Measurements from ENCODE around the gene SRGAP2B.
"Not testable (repeated sequence)": the region's sequence is repeated elsewhere in the genome, so short reads cannot be mapped to it uniquely, and the experiment has no call there.

Gene SRGAP2B

GRCh38 chr1:145082483-145083255 lies 12.5 kb downstream of the SRGAP2B start:
- not testable (repeated sequence) for DNase-seq (ENCODE audit: low spot score)

GRCh38 chr1:145080193-145080592 lies 14.9 kb downstream of the SRGAP2B start:
- not testable (repeated sequence) for DNase-seq (ENCODE audit: low spot score)

- DNase-seq (ENCODE audit: low spot score) = not testable (repeated sequence)
Measured at GRCh38 chr1:145079737-145080136, 15.4 kb downstream of the SRGAP2B start.

GRCh38 chr1:145078787-145079370 lies 16.2 kb downstream of the SRGAP2B start:
- not testable (repeated sequence) for DNase-seq (ENCODE audit: low spot score)

GRCh38 chr1:145077872-145078786 lies 17.0 kb downstream of the SRGAP2B start:
- not testable (repeated sequence) for DNase-seq (ENCODE audit: low spot score)

GRCh38 chr1:145076877-145077276 lies 18.3 kb downstream of the SRGAP2B start:
- DNase-seq (ENCODE audit: low spot score) = not testable (repeated sequence)

GRCh38 chr1:145074021-145074559 lies 21.0 kb downstream of the SRGAP2B start:
- DNase-seq (ENCODE audit: low spot score) = not testable (repeated sequence)

- DNase-seq (ENCODE audit: low spot score) = not testable (repeated sequence)
Measured at GRCh38 chr1:145071569-145071968, 23.6 kb downstream of the SRGAP2B start.

GRCh38 chr1:145066486-145066885 lies 28.6 kb downstream of the SRGAP2B start:
- not testable (repeated sequence) for DNase-seq (ENCODE audit: low spot score)

GRCh38 chr1:145065194-145065826 lies 29.8 kb downstream of the SRGAP2B start:
- not testable (repeated sequence) for DNase-seq (ENCODE audit: low spot score)

- not testable (repeated sequence) for DNase-seq (ENCODE audit: low spot score)
Measured at GRCh38 chr1:145063941-145064648, 31.0 kb downstream of the SRGAP2B start.

- DNase-seq (ENCODE audit: low spot score) = not testable (repeated sequence)
Measured at GRCh38 chr1:145063285-145063684, 31.8 kb downstream of the SRGAP2B start.

- DNase-seq (ENCODE audit: low spot score) = not testable (repeated sequence)
Measured at GRCh38 chr1:145058184-145058583, 36.9 kb downstream of the SRGAP2B start.

- DNase-seq (ENCODE audit: low spot score) = not testable (repeated sequence)
Measured at GRCh38 chr1:145055217-145055760, 39.8 kb downstream of the SRGAP2B start.

GRCh38 chr1:145053428-145053827 lies 41.7 kb downstream of the SRGAP2B start:
- not testable (repeated sequence) for DNase-seq (ENCODE audit: low spot score)

- not testable (repeated sequence) for DNase-seq (ENCODE audit: low spot score)
Measured at GRCh38 chr1:145052019-145052776, 42.9 kb downstream of the SRGAP2B start.

GRCh38 chr1:145048181-145048856 lies 46.8 kb downstream of the SRGAP2B start:
- DNase-seq (ENCODE audit: low spot score) = not testable (repeated sequence)

GRCh38 chr1:145047553-145047952 lies 47.6 kb downstream of the SRGAP2B start:
- DNase-seq (ENCODE audit: low spot score) = not testable (repeated sequence)
